Measurements from ENCODE around the gene COX10. TPM values are rescaled to one million over a fixed set of nuclear protein-coding genes. Genes with fewer than 3 reads are reported as not detected.

COX10 gene
- total RNA-seq, 2 donors from 2014 or later = 20.8 to 46.1 TPM

GRCh38 chr17:14149751-14150150, 80.4 kb downstream of the COX10 start:
- TF ChIP-seq POLR2A (IDR thresholded peaks at IDR 0.05) (no peak), CTCF (IDR thresholded peaks at IDR 0.05) (no peak)
- Histone ChIP-seq H3K27ac (no peak overlapping the region), H3K36me3 (replicated peaks in 1 of 2; ENCODE audit: insufficient read depth in 1 of 2, low read depth in 2 of 2) (no peaks in the 10 kb centered on the region), H3K4me1 (no peaks in the 10 kb centered on the region), H3K9me3 (no peaks in the 10 kb centered on the region), H3K27me3 (no peaks in the 10 kb centered on the region), H3K4me3 (no peak overlapping the region)
- 92 to 94% methylated on average over 5 of the region's 5 CpGs for WGBS, 2 donors
- ATAC-seq = no peak
- DNase-seq = no peak
- intact Hi-C loops (cut with DNase I) = no loop called here

- Histone ChIP-seq H3K36me3 (replicated peaks in 1 of 2; ENCODE audit: insufficient read depth in 1 of 2, low read depth in 2 of 2) (no peaks in the 10 kb centered on the region), H3K4me1 (no peaks in the 10 kb centered on the region), H3K4me3 (no peak overlapping the region), H3K27ac (no peak overlapping the region), H3K27me3 (no peaks in the 10 kb centered on the region), H3K9me3 (no peaks in the 10 kb centered on the region)
- no peak for DNase-seq
- TF ChIP-seq POLR2A (IDR thresholded peaks at IDR 0.05) (no peak), CTCF (IDR thresholded peaks at IDR 0.05) (no peak)
- 43 to 54% methylated on average over 2 of the region's 2 CpGs for WGBS, 2 donors
- no peak for ATAC-seq
- intact Hi-C loops (cut with DNase I) = no loop called here
These were observed 81.3 kb downstream of the COX10 start for GRCh38 chr17:14150619-14151018.

GRCh38 chr17:14152721-14153120, 83.4 kb downstream of the COX10 start:
- no peaks in the 10 kb centered on the region for H3K36me3 ChIP-seq (replicated peaks in 1 of 2; ENCODE audit: insufficient read depth in 1 of 2, low read depth in 2 of 2)
- H3K9me3 ChIP-seq = no peaks in the 10 kb centered on the region
- WGBS, 2 donors = 45 to 79% methylated on average over 4 of the region's 4 CpGs
- intact Hi-C loops (cut with DNase I) = no loop called here
- H3K27ac ChIP-seq = no peak overlapping the region
- ATAC-seq (no peak), DNase-seq (no peak)
- TF ChIP-seq POLR2A (IDR thresholded peaks at IDR 0.05) (no peak), CTCF (IDR thresholded peaks at IDR 0.05) (no peak)
- no peaks in the 10 kb centered on the region for H3K27me3 ChIP-seq
- no peaks in the 10 kb centered on the region for H3K4me1 ChIP-seq
- H3K4me3 ChIP-seq = no peak overlapping the region

- TF ChIP-seq POLR2A (IDR thresholded peaks at IDR 0.05) = no peak
- TF ChIP-seq CTCF (IDR thresholded peaks at IDR 0.05) = no peak
- H3K9me3 ChIP-seq = no peaks in the 10 kb centered on the region
- H3K27ac ChIP-seq = no peak overlapping the region
- ATAC-seq (no peak), DNase-seq (no peak)
- H3K36me3 ChIP-seq (replicated peaks in 1 of 2; ENCODE audit: insufficient read depth in 1 of 2, low read depth in 2 of 2) = no peaks in the 10 kb centered on the region
- no peaks in the 10 kb centered on the region for H3K4me1 ChIP-seq
- no peaks in the 10 kb centered on the region for H3K27me3 ChIP-seq
- intact Hi-C loops (cut with DNase I) = no loop called here
- 62 to 75% methylated on average over 1 of the region's 1 CpG for WGBS, 2 donors
- no peak overlapping the region for H3K4me3 ChIP-seq
These were observed 84.1 kb downstream of the COX10 start for GRCh38 chr17:14153374-14153773.

GRCh38 chr17:14156689-14157088, 87.4 kb downstream of the COX10 start:
- no peaks in the 10 kb centered on the region for H3K9me3 ChIP-seq
- TF ChIP-seq CTCF (IDR thresholded peaks at IDR 0.05) = no peak
- no peak for TF ChIP-seq POLR2A (IDR thresholded peaks at IDR 0.05)
- H3K36me3 ChIP-seq (replicated peaks in 1 of 2; ENCODE audit: insufficient read depth in 1 of 2, low read depth in 2 of 2) = no peaks in the 10 kb centered on the region
- 46 to 86% methylated on average over 4 of the region's 4 CpGs for whole genome bisulfite sequencing, 2 donors
- no peak overlapping the region for H3K27ac ChIP-seq
- no peak for DNase-seq
- no peaks in the 10 kb centered on the region for H3K27me3 ChIP-seq
- intact Hi-C loops (cut with DNase I) = no loop called here
- ATAC-seq = no peak
- H3K4me1 ChIP-seq = no peaks in the 10 kb centered on the region
- no peak overlapping the region for H3K4me3 ChIP-seq

Measured in body of pancreas (tissue), 4 donors.